GM18520 (cell line): ENCODE results near the gene ECI2.
"Not testable (repeated sequence)": the region's sequence is repeated elsewhere in the genome, so short reads cannot be mapped to it uniquely, and the experiment has no call there.

Experiments used
- ATAC-seq: cut with Tn5 transposase; IDR thresholded peaks from one replicate; pipeline ENCODE4 v1.9.1; 2021; ENCODE audit not compliant: unreplicated experiment

Gene ECI2

GRCh38 chr6:4105980-4106536, 29.3 kb downstream of the ECI2 start:
- ATAC-seq, result no peak

DNA sequence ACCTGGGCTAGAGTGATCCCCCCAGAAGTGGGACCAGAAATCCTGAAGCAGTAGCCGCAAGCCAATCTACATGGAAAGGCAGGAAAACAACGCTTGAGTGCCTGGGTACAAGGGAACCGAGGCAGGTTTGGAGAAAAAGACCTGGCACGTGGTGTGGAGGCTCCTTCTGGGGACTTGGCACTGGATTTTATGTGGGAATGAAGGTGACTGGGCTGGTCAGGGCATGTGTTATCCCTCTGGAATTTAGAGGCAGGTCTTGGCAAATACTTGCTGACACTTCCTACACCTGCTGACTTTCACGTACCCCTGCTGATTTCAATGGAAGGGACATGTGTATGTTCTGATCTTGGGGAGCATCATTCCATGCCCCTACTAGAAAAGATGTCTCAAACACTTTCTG, 31.4 kb downstream of the ECI2 start:
- no peak for ATAC-seq

DNA sequence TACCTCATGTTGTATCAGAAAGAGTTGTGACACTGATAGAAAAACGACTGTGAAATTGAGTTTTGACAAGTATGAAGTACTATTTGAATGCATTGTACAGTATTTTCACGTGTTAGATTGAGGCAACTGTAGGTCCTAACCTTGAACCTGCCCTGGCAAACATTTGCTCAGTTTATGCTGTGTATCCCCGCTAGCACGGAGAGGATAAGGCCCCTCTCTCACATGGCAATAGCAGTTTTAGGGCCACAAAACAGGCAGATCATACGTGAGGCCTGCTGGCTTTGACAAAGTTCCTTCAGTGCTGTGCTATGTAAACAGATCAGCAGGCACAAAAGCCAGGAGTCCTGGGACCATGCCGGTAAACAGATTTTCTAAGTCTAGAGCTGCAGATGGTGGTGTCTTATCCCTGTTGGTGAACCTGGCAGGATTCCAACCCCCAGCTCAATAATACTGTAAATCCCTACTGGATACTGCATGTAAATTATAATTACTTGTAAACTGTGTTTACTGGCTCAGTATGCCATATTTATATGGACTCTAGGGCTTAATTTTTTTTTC, 32.6 kb downstream of the ECI2 start:
- no peak for ATAC-seq

DNA sequence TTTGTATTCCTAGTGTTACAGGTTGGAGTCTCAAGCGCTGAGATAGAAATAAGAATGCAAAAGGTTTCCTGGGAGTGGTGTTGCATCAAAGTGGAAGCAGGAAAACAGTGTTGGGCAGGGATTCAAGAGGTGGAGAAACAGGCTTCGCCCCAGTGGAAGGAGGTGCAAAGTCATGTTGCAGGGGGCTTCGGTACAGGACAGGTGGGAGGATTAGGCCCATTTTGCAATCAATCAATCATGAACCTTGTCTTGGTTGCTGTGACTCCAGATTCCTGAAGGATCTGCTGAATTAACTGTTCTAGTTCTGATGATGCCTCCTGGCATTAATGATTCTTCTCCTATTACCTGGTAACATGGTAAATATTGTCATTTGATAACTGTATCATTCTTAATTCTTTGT, 34.1 kb downstream of the ECI2 start:
- no peak for ATAC-seq

GRCh38 chr6:4100655-4101054, 34.7 kb downstream of the ECI2 start:
- ATAC-seq, result no peak

DNA sequence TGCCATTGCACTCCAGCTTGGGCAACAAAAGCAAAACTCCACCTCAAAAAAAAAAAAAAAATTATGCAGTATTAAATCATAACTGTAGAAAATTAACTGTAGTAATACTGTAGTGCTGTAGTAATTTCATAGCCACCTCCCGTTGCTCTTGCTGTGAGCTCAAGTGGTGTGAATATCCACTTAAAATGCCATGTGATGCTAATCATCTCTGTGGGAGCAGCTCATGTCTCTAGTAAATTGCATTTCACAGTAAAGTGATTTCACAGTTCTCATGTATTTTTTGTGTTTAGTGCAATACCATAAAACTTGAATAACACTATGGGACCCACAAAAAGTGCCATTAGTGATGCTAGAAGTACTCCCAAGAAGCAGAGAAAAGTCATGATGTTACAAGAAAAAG, 42.1 kb downstream of the ECI2 start:
- ATAC-seq, result no peak

- ATAC-seq, result no peak
These were observed 43.4 kb downstream of the ECI2 start for GRCh38 chr6:4091941-4092340.

DNA sequence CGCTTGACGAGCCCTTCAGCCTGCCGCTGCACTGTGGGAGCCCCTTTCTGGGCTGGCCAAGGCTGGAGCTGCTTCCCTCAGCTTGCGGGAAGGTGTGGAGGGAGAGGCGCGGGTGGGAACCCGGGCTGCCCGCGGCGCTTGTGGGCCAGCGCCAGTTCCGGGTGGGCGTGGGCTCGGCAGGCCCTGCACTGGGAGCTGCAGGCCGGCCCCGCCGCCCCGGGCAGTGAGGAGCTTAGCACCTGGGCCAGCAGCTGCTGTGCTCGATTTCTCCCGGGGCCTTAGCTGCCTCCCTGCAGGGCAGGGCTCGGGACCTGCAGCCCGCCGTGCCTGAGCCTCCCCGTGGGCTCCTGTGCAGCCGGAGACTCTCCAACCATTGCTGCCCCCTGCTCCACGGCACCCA, 45.3 kb downstream of the ECI2 start:
- ATAC-seq, result not testable (repeated sequence)

DNA sequence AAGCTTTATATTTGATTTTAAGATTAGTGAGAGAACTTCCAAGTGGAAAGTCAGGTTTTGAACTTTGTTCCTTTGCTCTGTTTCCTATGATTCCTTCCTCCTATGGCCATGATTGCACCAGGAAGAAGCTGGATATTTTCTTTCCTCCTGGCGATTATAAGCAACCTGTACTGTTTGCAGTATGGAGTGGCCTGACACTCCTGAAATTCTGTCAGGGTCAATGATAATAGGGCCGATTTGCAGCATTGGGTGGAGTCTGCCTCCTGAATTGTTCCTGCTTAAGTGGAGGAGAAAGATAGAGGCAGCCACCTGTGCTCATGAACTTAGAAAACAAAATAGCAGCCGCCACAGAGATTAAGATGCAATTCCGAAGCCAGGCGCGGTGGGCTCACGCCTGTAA, 46.7 kb downstream of the ECI2 start:
- ATAC-seq, result no peak

DNA sequence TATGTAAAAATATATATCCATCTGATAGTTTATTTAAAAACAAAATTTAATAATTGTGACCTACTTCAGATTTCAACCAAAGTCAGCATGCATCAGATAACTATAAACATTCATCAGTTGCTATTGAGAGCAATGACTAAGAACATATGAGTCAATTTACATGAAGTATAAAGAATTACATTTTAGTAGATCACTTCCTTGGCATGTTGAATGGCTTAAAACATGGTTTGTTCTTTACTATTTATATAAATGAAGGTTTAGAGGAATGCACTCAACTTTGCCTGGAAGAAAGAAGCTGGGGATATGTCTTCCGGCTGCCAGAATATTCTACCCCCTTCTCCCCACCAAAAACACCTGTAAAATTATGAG, 50.1 kb downstream of the ECI2 start:
- no peak for ATAC-seq

DNA sequence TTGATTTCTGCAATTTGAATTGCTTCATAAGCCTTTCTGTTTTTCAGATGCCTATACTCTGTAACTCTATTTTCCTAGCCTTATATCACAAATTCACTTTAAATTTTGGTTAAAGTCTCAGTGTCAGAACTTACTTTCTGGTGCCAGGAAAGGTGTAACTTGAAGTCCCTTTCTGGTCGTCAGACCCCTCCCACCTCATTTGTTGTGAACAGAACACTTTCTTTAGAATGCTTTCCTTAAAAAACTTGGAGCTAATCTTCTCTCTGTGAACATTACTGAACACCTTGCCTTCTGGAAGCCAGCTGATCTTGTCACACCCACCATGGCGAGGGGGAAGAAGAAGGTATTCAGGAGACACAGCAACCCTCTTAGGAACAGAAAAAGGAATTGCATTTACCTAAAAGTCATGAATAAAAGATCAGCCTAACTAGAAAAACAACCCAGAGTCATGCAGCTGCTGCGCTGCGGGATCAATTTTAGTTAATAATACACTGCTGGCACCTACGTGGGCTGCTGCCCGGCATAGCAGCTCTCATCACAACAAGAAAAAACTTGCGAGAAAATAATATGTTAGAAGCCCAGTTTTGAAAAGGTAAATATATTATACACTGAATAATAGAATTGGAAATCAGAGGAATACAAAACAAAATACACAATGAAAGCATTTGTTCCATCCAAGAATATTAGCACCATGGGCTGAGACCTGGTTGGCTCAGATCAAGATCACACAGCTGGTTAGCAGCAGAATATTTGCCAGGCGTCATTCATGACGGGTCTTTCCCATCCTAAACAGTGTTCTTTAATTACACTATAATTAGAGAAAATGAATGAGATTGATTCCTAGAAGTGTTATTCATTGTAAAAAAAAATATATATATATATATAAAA, 50.7 kb downstream of the ECI2 start:
- no peak for ATAC-seq

- no peak for ATAC-seq
These were observed 56.5 kb downstream of the ECI2 start, which contains the start of gene FAM217A for GRCh38 chr6:4078691-4079471. Gene FAM217A (minus strand): TSS chr6:4079137. CDS start chr6:4077414, 1,723 bp downstream.

DNA sequence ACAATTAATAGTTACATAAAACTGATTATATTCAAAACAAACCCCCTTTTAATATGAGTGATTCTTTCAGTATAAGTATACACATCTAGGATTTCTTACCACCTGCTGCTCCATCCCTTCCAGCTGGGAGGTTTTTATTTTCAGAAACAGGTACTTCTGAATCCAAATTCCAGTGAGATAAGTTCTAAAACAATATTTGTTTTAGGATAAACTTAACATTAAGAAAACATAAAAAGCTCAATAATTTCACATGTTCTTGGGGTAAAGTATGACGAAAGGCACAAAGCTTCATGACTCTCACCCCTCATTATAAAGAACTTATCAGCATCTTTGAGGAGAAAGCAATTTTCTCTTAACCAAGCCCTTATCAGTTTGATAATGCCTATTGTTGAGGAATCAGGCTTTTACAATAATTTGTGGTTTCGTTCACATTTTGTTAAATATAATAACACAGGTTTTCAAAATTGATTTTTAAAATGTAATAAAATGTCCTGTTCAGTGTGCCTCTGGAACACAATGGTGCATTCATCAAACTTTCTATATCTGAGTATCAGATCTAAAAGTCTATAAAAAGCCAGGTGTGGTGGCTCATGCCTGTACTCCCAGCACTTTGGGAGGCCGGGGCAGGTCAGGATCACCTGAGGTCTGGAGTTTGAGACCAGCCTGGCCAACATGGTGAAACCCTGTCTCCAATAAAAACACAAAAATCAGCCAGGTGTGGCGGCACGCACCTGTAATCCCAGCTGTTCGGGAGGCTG, 60.7 kb downstream of the ECI2 start:
- ATAC-seq, result no peak

- no peak for ATAC-seq
These were observed 64.0 kb downstream of the ECI2 start for GRCh38 chr6:4071330-4071729.

DNA sequence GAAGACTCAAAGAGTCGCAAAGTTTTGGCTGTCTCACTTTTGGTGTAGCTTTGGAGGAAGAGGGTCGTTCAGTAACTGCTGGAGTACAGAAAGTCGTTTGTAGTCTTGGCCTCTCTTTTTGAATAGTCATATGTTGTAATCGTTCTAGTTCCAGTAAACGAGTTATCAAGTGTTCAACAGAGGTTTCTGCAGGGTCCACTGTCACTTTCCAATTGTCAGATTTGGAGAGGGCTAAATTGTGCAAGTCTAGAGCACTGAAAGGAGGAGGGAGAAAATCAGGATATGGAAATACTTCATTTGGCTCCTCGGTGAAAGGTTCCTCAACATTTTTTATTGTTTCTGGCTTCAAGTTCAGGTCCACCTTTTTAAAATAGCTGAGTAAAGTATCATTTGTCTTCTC, 66.2 kb downstream of the ECI2 start:
- ATAC-seq, result no peak

- ATAC-seq, result no peak
These were observed 67.7 kb downstream of the ECI2 start for GRCh38 chr6:4067673-4068072.

DNA sequence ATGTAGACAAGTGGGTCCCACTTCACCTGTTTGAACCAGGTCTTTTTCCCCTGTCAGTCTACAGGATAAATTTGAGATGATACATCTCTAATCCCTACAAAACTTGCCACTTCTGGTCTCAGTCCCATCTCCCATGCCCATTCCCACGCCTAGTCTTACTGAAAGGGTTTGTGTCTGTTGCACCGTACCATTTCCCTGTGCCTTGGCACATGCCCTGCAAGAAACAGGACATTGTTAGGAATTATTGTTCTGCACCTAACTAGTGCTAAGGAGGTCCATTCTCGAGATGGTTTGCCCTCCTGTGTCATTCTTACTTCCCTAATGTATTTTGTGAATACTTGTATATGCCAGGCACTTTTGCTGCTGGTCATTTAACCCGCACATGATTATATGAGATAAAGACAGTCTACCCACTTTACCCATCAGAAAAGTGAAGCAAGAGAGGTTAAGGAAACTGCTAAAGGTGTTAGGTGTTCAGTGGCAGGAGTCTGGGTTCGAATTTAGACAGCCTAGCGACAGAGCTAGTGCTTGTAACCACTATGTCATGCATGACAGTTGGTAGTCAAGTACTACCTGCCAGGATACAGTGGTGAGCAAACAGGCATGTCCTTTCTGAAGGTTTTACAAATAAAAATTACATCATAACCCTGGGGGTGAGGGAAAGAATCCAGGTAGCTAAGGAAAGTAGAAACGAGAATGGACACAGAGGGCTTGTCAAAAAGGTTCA, 69.2 kb downstream of the ECI2 start:
- no peak for ATAC-seq
